SH-SY5Y (cell line): Measurements from ENCODE around the gene TPPP2.

Source experiments
- GATA2 ChIP-seq: IDR thresholded peaks from 2 replicates; pipeline ENCODE4 v1.6.1; 2011; ENCODE audit warnings: mild to moderate bottlenecking, low read depth, low read length
- GATA3 ChIP-seq: IDR thresholded peaks from 2 replicates; pipeline ENCODE4 v1.6.1; 2011; ENCODE audit warnings: low read depth, mild to moderate bottlenecking, low read length, moderate library complexity

The TPPP2 gene

DNA sequence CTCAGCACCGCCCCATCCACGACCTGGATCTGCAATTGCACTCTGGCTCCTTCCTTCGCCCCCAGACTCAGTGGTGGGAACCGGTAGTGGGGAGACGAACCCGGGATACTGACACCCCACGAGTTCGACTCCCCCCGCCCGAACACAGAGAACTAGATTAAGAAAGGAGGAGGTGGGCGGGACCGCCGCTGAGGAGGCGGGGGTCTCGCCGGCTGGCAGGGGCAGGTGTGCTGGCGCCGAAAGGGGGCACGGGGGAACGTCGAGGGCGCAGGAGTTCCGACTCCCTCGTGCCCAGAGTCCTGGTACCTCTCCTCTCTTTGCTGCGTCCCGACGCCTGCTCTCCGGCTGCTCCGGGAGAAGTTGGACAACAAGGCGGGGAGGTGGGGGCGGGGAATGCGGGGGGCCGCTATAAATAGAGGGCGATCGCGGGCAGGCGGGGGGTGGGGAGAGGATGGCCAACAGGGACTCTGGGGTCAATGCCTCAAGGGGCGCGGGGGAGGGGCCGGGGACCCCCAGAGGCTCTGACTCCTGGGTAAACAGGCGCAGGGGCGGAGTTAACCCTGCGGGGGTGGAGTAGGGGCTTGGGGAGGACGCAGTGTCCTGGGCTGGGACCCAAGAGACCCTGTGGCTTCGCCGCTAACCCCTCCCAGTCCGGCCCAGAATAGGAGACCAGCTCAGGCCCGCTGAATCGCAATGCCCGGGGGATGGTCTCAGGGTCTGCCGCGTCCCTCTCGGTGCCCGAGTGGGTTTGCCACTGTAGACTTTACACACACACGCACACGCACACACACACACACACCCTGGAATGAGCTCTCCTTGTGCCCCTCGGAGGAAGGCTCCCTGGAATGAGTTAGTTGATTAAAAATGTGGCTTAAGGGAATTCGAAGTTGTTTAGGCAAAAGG lies 4.4 kb upstream of the TPPP2 start:
- no peak for TF ChIP-seq GATA3
- TF ChIP-seq GATA2: no peak

DNA sequence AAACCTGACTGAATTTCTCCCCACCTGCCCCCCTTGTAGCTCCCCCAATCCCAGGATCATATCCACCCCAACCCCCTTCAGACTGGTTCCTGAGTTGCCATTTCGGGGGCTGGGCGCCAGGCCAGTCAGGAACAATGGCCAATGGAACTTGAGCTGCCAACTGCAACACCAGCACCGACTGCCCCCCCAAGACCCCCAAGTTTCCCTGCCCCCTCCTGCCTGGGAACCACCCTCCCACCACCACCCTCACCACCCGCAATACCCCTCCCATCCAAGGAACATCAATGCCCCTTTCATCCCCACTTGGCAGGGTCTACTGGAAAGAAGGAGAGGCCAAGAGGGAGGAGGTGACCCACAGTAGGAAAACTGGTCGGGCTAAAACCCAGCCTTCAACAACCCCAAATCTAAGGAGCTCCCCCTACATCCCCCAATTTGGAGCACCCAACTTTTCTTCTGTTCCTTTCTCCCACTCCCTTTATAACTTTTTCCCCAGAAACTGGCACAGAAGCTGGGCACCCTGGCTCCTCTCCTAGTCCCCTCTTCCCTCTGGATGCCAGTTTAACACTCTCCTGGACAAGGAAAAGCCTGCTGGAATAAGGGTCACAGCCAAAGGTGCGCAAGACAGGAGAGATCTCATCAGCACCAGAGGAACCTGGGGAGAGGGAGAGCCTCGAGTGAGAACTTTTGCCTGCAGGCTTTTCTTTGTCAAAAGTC lies 3.6 kb upstream of the TPPP2 start:
- TF ChIP-seq GATA2 (no peak), GATA3 (no peak)

DNA sequence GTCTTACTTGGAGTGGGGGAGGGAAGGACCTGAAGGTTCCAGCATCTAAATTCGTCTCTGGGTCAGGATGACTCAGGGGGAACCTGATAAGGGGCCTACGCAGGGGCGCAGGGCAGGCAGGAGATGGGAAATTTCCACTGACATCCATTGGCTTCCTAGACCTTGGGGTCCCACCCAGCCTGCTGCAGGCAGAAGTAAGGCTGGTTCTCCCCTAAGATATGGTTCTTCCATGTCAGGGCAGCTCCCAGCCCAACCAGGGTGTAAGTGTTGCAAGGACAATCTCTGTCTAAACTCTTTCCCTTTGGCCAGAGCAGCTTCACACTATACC lies 3.1 kb upstream of the TPPP2 start:
- TF ChIP-seq GATA2 (no peak), GATA3 (no peak)

DNA sequence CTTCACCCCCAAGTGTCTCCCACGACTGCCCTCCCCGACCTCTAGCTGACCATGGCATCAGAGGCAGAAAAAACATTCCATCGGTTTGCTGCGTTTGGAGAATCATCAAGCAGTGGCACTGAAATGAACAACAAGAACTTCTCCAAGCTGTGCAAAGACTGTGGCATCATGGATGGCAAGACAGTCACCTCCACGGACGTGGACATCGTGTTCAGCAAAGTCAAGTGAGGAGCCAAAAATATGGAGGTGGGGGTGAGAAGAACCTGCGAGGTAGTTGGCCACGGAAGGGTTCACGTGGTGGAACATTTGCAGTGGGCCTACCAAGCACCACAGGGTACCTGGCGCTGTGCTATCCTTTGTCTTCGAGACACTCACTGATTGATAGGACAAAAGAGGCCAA lies 514 bp downstream of the TPPP2 start:
- no peak for TF ChIP-seq GATA3

DNA sequence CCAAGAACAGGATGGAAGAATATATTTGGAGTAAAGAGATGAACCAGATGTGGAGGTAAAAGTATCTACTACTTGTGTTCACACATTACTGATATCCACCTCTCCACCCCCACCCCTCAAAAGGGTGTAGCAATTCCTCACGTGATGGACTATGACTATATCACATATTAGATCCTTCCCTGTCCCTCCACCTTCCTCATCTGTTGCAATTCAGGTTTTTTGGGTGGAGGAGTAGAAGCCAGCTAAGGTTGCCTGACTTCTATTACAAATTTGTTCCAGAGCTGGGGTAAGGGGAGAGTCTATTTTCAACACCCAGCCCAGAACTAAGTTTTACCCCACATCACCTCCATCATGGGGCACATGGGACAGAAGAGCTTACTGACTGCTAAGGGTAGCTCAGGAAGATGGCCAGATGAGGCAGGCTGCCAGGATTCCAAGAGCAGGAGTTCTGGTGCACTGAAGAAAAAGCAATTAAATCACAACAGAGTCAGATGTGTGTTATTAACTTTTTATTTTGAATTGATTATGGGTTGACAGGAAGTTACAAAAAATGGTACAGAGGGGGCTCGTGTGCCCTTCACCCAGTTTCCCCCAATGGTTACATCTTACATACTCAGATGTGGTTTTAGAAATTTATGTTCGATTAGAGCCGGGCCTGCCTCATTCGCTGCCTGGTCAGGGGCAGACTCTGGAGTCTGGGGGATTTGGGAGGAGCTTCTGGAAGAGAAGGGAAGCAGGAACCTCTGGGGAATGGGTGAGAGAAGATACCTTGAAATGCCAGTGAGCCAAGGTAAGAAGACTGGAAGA lies 2.5 kb downstream of the TPPP2 start:
- no peak for TF ChIP-seq GATA2
- no peak for TF ChIP-seq GATA3

DNA sequence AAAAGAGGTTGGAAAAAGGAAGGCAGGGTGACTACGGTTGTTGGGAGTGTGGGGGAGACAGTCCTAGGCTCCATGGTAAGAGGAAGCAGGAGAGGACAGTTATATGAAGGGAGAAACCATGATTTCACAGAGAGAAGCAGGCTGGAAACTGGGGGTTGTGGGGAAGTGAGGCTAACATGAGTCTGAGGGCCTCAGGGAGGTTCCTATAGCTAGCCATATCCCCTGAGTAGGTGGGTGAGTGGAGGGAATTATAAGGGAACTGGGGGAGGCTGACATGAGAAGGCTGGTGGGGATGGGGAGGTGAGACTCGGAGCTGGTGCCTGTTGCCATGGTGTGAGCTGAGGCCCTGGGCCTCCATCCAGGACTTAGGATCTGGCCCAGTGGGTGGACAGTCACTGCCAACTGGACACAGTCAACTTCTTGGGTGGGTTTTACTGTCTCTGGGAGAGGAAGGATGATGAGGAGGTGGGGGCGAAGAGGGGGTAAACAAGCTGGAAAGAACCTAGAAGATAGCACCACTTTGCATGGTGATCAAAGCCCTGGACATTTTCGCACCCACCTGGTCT lies 3.2 kb downstream of the TPPP2 start:
- no peak for TF ChIP-seq GATA3
- TF ChIP-seq GATA2: no peak

DNA sequence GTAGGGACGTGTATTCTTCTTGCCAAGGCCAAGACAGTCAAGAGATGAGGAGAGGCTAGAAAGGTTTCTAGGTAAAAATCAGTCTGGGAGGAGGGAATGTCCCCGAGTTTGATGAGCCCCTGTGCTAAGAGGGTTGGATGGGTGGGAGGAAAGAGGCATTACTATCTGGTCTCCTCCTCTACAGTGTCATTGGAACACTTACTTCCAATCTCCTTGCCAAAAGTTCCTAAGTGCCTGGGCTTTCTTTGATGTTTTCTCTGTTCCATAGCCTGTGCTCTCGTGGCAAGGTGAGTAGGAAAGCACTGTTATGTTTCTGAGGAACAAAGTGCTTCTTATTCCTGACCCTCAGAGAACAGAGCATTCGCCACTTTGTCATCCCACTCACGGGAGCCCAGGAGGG lies 4.7 kb downstream of the TPPP2 start, which contains the start of gene RNASE13:
Gene RNASE13 (minus strand): TSS at position 101 of the 400 bp plus-strand sequence. CDS start 519 bp downstream, outside the sequence.
- TF ChIP-seq GATA2 (no peak), GATA3 (no peak)

DNA sequence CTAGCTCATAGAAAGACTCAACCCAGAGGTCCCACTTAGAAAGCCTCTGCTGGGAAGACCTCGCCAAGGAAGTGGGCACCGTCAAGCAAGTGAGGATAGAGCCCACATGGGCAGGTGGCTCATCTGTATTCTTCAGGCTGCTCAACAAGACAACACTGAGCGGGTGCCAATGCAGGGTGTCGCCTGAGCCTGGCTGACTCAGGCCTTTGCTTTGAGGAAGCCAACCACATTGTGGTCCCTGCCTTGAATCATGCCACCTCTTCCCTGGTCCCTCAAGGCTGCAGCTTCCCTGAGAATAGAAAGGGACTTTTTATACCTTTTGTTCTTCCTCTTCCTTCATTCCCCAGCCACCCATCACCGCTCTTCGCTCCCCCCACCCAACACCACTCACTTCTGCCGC lies 6.7 kb downstream of the TPPP2 start:
- TF ChIP-seq GATA3 (no peak), GATA2 (no peak)

DNA sequence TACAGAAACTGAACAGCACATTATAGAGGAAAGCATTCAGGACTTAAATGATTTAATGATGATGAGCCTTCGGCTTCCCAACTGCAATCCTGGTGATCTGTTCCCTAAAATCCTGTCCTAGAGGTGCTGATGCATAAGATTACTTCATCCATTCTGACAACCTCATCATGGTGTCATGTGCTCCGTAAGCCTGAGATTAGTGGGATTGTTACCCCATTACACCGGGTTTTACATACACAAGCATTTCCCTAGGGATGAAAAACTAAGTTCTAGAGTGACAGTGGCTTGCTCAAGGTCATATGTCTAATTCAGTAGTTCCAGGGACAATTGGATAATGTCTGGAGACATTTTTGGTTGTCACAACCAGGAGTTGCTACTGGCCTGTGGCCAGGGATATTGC lies 7.1 kb downstream of the TPPP2 start:
- TF ChIP-seq GATA2: no peak
- TF ChIP-seq GATA3: no peak

DNA sequence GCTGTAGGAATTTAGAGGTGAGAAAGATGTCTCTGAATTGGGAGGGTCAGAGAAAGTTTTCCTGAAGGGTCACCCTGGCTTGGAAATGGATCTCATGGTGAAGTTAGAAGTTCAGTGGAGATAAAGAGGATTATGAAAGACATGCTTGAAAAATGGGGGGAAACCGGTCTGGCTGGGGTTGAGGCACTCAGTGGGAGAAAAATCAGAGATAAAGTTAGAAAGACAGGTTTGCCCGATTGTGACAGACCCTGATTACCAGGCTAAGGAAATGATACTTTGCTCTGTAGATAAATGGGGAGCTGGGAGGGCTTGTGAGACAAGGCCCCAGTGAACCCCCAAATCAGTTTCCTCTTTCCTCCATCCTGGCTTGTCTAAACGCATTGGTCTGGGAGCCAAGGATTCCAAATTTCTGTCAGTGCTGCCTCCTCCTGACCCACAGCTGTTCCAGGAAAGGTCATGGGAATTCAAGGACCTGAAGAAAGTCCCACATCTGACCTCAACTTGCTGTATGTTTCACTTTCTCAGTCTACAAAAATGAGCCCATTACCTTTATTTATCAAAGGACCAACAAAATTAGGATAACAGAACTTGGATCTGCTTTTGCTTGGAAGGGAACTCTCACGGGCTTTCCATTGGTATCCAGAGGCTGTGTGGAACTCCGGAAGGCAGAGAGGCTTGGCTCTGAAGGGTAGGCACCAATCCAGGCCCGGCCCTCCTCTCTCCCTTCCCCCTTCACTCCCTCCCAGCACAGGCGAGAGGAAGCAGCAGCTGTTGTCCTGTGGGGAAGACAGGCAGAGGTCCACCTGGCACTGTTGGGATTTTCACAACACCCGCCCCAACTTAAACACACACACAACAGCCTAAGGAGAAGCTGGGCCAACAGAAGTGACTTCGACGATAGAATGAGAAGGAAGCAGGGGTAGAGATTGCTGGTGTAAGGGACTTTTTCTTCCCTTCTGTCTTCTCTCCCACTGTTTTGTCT lies 8.7 kb downstream of the TPPP2 start:
- TF ChIP-seq GATA3 (no peak), GATA2 (no peak)

DNA sequence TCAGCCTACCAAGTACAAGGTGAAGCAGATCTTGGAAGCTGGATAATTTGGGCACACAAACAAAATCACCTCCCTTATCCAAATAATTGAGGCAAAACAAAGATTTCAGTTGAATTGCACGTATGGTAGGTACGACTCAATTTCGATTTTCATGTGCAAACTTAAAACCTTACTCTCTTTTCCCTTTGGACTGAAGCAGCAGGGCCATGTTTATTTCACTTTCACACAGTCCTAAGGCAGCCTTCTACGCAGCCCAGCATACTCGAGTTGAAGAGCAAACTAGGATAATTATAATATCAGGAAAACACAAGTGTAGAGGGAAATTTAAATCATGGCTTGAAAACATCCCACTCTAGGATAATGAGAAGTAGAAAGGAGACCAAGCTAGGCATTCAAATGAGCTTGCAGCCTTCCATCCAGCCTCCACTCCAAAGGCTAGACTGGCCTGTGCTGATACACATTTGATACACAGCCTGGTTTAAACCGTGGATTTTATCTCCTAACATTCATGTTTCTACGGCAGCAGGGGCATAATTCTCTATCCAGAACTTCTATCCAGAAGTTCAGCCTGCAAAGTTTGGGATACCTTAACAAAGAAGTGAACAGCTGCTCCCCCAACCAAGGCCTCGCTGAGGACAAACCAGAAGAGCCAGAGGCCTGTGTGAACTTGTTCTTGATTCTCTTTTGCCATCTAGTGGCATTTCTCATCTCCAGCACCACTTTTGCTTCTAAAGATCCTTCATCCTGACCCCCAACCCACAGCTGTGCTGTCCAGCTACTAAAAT lies 9.8 kb downstream of the TPPP2 start:
- no peak for TF ChIP-seq GATA3
- TF ChIP-seq GATA2: no peak

DNA sequence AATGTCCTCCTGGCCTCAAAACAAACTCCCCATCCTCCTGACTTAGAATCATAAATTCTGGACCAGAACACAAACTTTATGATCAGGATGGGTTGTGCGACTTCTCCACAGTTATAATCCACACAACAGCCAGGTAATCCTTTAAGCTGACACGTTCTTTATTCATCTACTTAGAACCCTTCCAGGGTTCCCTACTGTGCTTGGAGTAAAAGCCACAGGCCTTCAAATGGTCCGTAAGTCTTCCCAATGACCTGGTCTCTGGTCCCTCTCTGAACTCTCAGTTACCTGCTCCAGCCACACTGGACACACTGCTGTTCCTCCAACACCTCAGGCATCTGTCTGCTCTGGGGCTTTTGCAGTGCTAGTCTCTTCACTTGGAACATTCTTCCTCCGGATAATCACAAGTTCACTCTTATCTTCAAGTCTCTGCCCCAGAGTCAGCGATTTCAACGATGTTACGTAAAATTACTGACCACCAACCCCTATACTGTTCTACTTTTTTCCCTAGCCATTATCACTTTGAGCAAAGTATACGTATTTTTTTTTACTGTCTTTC lies 10.4 kb downstream of the TPPP2 start:
- TF ChIP-seq GATA3: no peak
- no peak for TF ChIP-seq GATA2
